ENCODE measurements around the gene SLIT3. TPM values are rescaled to one million over a fixed set of nuclear protein-coding genes. Genes with fewer than 3 reads are reported as not detected.

Gene SLIT3
- total and polyA plus RNA-seq, 10 of the 15 experiments (the other 5 are each of a cell fraction or from before 2014, with no cell fraction given) = 0.05 TPM; not detected in 9

DNA sequence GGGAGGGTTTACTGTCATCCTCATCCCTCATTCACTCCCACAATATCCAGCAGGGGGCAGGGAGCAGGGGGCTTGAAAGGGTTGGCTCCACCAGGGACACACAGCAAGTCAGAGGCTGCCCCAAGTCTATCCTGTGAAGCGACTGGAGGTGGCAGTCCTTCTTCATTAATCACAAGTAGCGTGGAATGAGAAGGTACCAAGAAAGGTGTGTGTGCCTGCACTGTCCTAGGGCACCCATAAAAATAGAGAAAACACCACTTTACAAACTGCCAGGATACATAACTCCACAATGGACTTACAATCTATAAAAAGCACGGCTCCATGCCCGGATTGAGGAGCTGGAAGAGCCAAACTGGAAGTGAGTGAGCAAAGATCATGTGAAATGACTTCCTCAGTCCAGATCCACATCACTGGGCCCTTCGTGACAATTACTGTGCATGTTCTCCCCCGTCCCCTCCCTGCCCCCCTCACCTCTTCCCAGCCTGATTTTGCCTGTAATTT is 183.9 kb downstream of the SLIT3 start (continued):
- TF ChIP-seq, protein P1, sequence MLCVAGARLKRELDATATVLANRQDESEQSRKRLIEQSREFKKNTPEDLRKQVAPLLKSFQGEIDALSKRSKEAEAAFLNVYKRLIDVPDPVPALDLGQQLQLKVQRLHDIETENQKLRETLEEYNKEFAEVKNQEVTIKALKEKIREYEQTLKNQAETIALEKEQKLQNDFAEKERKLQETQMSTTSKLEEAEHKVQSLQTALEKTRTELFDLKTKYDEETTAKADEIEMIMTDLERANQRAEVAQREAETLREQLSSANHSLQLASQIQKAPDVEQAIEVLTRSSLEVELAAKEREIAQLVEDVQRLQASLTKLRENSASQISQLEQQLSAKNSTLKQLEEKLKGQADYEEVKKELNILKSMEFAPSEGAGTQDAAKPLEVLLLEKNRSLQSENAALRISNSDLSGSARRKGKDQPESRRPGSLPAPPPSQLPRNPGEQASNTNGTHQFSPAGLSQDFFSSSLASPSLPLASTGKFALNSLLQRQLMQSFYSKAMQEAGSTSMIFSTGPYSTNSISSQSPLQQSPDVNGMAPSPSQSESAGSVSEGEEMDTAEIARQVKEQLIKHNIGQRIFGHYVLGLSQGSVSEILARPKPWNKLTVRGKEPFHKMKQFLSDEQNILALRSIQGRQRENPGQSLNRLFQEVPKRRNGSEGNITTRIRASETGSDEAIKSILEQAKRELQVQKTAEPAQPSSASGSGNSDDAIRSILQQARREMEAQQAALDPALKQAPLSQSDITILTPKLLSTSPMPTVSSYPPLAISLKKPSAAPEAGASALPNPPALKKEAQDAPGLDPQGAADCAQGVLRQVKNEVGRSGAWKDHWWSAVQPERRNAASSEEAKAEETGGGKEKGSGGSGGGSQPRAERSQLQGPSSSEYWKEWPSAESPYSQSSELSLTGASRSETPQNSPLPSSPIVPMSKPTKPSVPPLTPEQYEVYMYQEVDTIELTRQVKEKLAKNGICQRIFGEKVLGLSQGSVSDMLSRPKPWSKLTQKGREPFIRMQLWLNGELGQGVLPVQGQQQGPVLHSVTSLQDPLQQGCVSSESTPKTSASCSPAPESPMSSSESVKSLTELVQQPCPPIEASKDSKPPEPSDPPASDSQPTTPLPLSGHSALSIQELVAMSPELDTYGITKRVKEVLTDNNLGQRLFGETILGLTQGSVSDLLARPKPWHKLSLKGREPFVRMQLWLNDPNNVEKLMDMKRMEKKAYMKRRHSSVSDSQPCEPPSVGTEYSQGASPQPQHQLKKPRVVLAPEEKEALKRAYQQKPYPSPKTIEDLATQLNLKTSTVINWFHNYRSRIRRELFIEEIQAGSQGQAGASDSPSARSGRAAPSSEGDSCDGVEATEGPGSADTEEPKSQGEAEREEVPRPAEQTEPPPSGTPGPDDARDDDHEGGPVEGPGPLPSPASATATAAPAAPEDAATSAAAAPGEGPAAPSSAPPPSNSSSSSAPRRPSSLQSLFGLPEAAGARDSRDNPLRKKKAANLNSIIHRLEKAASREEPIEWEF (IDR thresholded peaks at IDR 0.05; ENCODE audit: insufficient replicate concordance, low read depth, low read length) = no peak
- TF ChIP-seq FOXM1 (IDR thresholded peaks at IDR 0.05; ENCODE audit: low read depth, low read length) = no peak

DNA sequence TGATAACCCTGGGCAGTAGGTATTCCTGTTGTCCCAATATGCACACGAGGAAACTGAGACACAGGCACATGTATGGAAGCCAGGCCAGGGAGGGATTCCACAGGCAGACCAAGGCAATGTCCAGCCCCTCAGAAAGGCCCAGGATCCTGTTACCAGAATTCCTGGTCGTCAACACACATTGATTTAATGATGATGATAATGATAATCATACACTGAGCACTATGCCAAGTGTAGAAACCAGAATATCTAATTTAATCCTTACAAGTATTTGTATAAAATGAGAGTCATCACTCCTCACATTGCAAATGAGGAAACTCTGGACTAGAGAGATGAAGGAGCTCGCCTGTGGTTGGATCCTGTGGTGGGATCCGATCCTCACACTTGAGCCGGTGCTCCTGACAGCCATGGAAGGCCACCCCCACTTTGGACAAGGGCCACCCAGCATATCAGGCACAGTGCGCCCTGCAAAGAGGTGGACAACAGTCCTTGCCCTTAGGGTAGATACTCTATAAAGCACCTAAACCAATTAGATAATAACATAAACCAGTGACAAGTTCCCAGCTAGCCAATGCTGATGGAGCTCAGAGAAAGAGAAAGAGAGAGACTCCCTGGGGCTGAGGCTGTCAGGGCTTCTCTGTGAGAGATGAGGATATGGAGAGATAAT is 185.3 kb downstream of the SLIT3 start:
- FAIRE-seq = no peak
- ChIA-PET POLR2A (interaction anchor here (0.6 kb wide), 1 partner anchor 1324 kb away, joined by 3 read pairs; no protein-coding TSS in a partner anchor), SMC1A (ENCODE audit: uncharacterized antibody, unreplicated experiment) (no interaction called here), CTCF (no interaction called here), RAD21 (ENCODE audit: unreplicated experiment) (no interaction called here)
- Histone ChIP-seq H2AFZ (ENCODE audit: control insufficient read depth, low read depth, low read length) (no peak overlapping the region), H3K4me3 (no peak overlapping the region), H3K79me2 (ENCODE audit: control insufficient read depth, insufficient read depth, low read length) (no peaks in the 10 kb centered on the region), H3K36me3 (ENCODE audit: control insufficient read depth in 2 of 2, insufficient read depth in 2 of 2, low read length in 1 of 2) (no peaks in the 10 kb centered on the region), H3K4me2 (ENCODE audit: control insufficient read depth, insufficient read depth) (no peak overlapping the region), H3K9ac (ENCODE audit: control insufficient read depth, insufficient read depth, low read length) (no peak overlapping the region), H4K20me1 (ENCODE audit: control insufficient read depth, insufficient read depth) (no peaks in the 10 kb centered on the region), H3K4me1 (ENCODE audit: control insufficient read depth, insufficient read depth, low read length) (no peaks in the 10 kb centered on the region), H3K27me3 (replicated peaks in 1 of 2; ENCODE audit: control insufficient read depth in 2 of 2, insufficient read depth in 2 of 2, low read length in 1 of 2) (no peaks in the 10 kb centered on the region; a peak in 2 of 4 replicates), H3K9me3 (replicated peaks; ENCODE audit: control insufficient read depth, insufficient read depth, low read length) (no peaks in the 10 kb centered on the region), H3K27ac (ENCODE audit: control insufficient read depth, insufficient read depth) (no peak overlapping the region)
- WGBS (ENCODE audit: insufficient coverage, insufficient replicate concordance, low lambda C conversion rate, missing lambda C conversion rate) = 18% methylated on average over 6 of the region's 6 CpGs
- TF ChIP-seq ZNF24 (IDR thresholded peaks at IDR 0.05) (no peak), RUNX3 (IDR thresholded peaks at IDR 0.05; ENCODE audit: low read length) (no peak), DPF2 (IDR thresholded peaks at IDR 0.05) (no peak), MYC (IDR thresholded peaks at IDR 0.05; ENCODE audit: insufficient read depth, insufficient read length, insufficient replicate concordance, low read length, severe bottlenecking) (no peak), ESRRA (IDR thresholded peaks at IDR 0.05; ENCODE audit: low read length) (no peak), NFXL1 (IDR thresholded peaks at IDR 0.05; ENCODE audit: borderline replicate concordance) (no peak), ZNF622 (IDR thresholded peaks at IDR 0.05) (no peak), NR2C1 (IDR thresholded peaks at IDR 0.05) (no peak), NFYA (IDR thresholded peaks at IDR 0.05; ENCODE audit: borderline replicate concordance, low read depth, low read length) (no peak), YBX1 (IDR thresholded peaks at IDR 0.05) (no peak), ATF7 (IDR thresholded peaks at IDR 0.05; ENCODE audit: low read depth) (no peak)
- TF ChIP-seq, protein P2, sequence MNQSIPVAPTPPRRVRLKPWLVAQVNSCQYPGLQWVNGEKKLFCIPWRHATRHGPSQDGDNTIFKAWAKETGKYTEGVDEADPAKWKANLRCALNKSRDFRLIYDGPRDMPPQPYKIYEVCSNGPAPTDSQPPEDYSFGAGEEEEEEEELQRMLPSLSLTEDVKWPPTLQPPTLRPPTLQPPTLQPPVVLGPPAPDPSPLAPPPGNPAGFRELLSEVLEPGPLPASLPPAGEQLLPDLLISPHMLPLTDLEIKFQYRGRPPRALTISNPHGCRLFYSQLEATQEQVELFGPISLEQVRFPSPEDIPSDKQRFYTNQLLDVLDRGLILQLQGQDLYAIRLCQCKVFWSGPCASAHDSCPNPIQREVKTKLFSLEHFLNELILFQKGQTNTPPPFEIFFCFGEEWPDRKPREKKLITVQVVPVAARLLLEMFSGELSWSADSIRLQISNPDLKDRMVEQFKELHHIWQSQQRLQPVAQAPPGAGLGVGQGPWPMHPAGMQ (IDR thresholded peaks at IDR 0.05; ENCODE audit: borderline replicate concordance) = no peak
- in situ Hi-C loops (cut with MboI) = no loop called here
- DNase-seq (ENCODE audit: low read depth, low spot score) = no peak
- ATAC-seq = no peak
- BruUV-seq (replicated peaks) = no TSS peak
- intact Hi-C loops (cut with micrococcal nuclease; ENCODE audit: unreplicated experiment) = no loop called here
